Measurements from ENCODE around the gene AMZ1.

Gene AMZ1

DNA sequence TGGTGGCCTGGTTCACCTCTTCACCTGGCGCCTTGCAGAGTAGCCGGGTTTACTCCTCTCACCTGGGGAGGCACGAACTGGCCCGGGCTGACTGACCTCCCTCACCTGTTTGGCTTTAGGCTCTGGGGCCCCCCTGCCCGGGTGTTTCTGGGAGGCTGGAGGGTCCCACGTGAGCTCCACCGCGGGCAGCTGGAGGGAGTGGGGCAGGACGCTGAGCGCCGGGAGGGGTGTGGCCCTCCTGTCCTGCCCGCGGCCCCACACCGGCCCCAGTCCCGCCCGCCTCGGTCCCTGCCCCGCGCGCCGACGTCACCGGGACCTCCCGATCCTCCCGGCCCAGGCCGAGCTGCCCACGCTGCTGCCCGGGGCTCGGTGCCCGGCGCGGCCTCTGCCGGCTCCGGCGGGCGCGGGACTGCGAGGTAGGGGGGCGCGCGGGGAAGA, at the start of gene AMZ1:
AMZ1 (plus strand) TSS at position 322 of the 438 bp plus-strand sequence. CDS start 12,250 bp downstream, outside the sequence.
- DNase-seq (ENCODE audit: low spot score): no peak

DNA sequence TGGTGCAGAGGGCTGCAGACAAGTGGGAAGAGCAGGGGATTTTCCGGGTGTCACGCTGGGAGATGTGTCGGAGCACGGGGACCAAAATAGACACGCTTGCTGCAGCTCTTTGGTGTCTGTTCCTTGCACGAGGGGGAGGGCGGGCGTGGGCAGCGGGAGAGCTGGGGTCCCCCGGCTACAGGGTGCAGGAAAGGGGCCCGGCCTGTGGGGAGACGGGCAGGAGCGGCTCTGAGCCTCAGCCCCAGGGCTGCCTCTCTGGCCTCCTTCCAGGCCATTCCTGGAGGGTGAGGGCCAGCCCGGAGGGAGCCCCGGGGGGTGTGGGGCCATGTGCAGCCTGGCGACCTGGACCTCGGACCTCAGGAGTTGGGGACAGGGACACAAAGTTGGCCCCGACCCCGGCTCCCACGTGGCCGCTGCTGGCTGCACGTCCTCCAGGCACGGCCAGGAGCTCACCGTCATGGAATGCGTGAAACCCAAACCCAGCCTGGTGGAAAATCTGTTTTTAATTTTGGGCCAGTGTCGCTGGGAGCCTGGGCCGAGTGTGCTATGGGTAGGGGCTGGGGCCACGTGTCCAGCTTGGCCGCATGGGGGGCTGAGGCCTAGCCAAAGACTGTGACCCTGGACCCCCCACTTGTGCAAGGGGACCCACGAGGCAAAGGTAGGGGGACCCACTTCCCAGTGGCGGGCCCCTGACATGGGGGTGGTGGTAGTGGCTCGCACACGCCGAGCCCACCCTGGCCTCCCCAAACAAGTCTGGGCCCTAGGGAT, 49.6 kb upstream of the AMZ1 start:
- DNase-seq (ENCODE audit: low spot score): no peak

- no peak for DNase-seq (ENCODE audit: low spot score)
These were observed 48.8 kb upstream of the AMZ1 start for GRCh38 chr7:2639181-2639681.

DNA sequence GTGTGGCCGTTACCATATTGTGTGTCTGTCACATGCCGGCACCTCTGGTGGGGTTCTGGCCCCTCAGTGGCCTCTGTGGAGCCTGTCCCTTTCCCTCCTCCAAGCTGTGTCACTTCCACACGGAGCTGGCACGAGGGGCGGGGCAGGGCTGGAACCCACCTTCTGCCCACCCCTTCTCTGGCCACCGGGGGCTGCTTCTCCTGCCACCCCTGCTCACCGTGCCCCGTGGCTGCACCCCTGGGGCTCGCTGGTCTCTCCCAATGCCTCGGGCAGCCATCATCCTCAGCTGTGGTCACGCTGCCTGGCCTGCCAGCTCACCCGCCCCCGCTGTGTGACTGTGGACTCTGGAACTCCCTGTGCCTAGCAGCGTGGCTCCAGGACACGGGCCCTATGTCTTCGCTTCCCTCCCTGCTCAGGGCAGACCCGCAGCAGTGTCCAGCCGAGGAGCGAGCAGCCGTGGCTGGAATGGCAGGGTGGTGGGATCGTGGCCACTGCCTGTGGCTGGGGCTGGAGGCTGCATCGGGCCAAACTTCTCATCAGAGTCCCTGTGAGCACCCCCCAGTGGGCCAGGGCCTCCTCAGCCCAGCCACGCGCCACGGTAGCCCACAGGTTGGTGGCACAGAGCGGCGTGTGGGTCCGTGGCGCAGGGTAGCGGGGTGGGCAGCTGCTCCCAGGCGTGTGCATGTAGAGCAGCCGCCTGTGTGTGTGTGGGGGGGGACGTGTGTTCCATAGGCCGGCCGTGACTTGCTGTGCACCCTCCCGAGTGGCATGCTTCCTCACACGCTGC, 48.1 kb upstream of the AMZ1 start:
- no peak for DNase-seq (ENCODE audit: low spot score)

- DNase-seq (ENCODE audit: low spot score): no peak
These were observed 47.5 kb upstream of the AMZ1 start for GRCh38 chr7:2640482-2640830.

DNA sequence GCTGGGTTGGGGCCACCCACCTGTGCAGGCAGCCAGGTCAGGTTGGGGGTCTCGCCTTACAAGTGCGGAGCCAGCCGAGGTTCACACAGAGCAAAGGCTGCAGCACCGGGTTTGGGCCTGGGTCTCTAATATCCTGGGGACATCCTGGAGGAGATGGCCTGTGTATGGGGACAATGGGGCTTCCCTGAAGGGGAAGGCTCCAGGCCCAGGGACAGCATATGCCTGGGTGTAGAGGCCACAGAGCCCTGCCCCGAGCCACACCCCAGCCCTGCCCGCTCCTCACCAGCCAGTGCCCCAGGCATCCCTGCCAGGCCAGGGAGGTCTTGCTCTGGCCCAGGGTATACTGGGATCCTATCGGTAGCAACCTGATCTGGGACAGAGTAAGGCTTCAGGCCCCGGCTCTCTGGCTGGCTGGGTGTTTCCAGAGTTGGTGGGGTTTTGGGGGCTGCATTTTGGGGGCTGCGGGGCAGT, 47.1 kb upstream of the AMZ1 start:
- DNase-seq (ENCODE audit: low spot score): no peak

- DNase-seq (ENCODE audit: low spot score): no peak
These were observed 46.3 kb upstream of the AMZ1 start for GRCh38 chr7:2641406-2642393.

DNA sequence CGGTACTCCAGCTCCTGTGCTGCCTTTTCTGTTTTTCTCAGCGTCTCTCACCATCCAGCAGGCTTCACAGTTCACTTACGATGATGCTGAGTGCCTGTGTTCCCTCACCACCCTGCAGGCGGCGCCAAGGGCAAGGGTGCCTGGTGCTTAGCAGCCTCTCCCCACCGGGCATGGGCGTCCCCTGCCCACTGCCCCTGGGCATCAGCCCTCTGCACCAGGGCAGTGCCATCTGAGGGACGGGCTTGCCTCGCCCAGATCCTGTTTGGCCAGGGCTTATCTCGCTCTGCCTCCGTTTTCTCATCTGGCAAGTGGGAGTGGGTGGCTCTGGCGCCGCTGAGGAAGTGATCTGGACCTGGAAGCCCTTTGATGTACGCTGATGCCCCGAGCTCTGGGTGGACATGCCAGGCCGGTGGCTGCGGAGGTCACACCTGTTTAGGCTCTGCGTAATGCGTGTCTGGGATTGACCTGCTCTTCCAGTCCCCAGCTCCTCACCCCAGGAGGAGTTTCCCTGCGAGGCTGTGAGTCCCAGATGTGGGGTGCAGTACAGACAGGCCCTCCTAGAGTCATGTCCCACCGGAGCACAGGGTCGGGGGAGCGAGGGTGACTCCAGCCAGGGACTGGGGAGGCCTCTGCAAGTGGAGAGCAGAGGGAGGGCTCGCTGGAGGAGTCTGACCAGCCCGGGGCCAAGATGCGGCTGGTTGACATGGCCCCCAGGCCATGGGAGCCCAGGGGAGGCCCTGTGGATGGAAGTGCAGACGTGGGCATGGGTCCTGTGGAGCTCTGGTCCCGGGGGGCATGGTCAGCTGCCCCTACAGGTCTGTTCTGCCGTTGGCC, 44.4 kb upstream of the AMZ1 start:
- DNase-seq (ENCODE audit: low spot score): no peak

DNA sequence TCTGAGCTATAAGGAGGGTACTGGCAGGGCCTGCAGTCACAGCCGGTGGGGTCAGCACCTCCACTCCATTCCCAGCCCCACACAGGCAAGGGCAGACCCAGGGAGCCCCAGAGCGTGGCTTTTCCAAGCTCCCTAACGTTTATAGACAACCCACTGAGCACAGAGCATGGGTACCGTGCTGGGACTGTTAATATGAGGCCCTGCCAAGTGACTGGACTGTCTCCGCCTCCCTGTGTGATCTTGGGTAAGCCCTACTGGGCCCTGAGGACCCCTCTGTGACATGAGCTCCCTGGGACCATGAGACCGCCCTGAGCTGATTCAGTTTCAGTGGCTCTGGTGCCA, 43.8 kb upstream of the AMZ1 start:
- DNase-seq (ENCODE audit: low spot score): no peak

DNA sequence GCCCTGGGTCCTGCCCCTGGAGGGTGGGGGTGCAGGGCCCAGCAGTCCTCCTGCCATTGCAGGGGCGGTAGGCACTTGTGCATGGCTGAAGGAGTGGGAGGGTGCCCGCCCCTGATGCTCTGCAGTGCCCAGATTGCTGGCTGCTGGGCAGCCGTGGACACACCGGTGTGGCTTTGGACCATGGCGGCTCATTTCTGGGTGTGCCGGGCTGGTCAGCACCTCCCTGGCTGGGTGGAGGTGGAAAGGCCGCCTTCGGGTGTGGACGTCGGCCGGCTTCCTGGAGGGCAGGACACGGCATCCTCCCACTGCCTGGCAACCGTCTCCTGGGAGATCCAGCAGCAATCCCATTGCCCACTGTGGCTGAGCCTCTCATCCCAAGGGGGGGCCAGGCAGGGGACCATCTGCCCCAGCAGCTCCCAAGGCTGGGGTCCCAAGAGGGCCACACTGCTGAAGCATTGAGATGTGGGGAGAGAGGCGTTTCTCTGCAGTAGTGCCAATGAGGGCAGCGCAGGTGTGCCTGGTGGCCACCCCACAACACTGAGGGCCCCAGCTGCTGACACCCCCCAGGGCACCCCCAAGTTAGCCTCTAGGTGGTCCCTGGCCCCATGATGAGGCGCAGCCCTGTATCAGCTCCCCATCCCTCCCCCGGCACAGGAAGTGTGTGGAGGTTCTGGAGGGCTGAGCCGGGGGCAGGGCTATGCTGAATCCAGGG, 43.3 kb upstream of the AMZ1 start:
- DNase-seq (ENCODE audit: low spot score): no peak

DNA sequence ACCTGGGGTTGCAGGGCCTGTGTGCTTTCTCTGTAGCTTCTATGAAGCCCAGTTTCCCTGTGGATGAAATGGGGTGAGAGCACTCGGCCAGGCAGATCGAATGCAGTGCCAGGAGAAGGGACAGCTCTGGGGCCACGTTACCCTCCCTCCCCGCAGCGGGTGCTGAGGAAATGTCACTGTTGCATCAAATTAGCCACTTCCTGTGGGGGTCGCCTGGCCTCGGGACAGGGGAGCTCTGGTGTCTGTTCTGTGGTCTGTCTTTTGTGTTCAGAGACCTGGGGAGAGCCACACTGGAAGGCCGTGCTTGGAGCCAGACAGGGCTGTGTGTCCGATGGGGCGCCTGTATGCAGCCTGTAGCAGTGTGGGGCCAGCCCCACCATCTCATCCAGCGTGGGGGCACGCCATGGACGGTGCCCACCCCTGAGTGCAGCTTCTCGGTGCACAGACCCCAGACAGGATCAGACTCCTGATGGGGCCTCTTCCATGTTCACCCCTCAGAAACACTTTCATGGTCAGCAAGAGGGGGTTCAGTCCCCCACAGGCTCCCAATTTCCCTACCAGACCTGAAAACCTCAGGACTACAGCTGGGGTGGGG, 42.6 kb upstream of the AMZ1 start:
- DNase-seq (ENCODE audit: low spot score): no peak

DNA sequence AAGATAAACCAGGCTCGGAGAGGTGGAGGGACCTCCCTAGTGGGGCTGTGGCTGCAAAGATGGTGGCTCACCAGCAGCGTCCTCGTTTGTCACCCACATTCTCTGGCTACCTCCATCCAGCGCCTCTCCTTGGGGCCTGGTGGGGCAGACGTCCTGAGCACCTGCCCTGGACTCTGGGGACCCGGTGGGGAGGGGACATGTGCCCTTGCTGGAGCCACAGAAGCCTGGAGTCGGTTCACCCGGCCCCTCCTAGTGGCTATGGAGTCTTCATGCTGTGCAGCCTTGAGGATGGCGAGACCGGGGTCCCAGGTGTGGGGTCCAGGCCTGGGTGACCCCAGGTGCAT, 41.7 kb upstream of the AMZ1 start:
- DNase-seq (ENCODE audit: low spot score): no peak

DNA sequence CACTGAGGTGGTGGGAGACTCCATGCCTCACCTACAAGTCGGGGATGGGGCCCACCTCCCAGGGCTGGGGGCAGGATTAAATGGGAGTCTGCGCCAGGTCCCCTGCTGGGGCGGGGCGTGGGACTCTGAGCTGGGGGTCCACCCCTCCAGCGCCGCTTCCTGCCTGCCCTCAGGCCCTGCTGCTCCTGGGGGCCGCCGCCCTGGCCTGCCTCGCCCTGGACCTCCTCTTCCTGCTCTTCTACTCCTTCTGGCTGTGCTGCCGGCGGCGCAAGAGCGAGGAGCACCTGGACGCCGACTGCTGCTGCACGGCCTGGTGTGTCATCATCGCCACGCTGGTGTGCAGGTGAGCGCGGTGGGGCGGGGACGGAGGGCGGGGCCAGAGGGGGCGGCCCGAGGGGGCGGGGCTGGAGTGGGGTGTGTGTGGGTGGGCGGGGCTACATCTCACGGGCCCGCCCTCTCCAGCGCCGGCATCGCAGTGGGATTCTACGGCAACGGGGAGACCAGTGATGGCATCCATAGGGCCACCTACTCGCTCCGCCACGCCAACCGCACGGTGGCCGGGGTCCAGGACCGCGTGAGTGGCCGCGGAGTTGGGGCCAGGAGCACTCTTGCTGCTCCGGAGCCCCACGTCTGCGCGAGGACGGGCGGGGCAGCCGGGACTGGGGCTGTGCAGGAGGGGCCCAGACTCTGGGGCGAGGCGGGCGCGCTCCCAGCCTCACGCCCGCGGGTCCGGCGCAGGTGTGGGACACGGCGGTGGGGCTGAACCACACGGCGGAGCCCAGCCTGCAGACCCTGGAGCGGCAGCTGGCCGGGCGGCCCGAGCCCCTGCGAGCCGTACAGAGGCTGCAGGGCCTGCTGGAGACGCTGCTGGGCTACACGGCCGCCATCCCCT, 41.1 kb upstream of the AMZ1 start:
- DNase-seq (ENCODE audit: low spot score): no peak

DNA sequence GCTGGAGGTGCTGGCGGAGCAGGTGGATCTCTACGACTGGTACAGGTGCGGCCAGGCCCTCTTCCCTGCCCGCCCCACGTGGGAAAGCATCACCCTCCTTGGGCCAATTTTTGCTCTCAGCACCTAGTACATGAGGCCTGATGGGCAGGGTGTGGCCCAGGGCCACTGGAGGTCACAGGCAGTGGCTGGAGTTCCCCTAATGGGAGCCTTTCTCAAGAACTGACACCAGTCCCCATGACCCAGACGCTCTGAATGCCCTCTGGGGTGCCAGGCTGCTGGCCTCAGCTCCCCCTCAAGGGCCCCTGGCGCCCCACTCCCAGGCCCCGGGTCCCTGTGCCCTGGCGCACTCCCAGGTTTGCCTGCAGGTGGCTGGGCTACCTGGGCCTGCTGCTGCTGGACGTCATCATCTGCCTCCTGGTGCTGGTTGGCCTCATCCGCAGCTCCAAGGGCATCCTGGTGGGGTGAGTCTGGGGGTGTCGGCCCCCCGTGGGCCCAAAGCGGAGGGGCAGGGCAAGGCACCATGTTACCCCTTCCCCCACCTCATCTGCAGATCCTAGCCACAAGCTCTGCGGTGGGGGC, 40.3 kb upstream of the AMZ1 start:
- no peak for DNase-seq (ENCODE audit: low spot score)

DNA sequence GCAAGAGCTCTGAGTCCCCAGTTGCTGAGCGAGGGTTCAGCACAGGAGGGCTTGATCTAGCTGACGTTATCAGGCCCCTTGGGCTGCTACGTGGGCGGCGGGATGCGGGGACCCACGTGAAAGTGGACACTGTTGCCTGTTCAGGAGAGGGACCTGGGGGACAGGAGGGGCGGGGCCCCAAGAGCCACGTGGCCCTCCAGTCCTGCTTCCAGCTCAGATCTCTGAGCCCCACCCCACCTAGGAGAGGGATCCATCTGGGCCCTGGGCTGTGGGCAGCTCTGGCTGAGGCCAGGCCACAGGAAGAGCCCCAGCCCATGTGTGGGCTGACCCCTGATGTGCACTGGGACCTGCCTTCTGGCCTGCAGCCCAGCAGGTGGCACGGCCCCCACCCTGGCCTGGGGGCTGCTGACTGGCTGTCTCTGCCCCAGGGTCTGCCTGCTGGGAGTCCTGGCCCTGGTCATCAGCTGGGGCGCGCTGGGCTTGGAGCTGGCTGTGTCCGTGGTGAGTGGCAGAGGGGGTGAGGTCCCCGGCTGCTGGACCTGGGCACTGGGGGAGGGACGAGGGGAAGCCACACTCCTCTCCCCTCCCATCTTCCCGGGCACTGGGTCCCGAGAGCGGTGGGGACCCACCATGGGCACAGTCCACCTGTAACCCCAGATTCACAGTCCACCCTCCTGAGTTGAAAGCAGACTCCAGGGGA, 38.7 kb upstream of the AMZ1 start:
- no peak for DNase-seq (ENCODE audit: low spot score)

DNA sequence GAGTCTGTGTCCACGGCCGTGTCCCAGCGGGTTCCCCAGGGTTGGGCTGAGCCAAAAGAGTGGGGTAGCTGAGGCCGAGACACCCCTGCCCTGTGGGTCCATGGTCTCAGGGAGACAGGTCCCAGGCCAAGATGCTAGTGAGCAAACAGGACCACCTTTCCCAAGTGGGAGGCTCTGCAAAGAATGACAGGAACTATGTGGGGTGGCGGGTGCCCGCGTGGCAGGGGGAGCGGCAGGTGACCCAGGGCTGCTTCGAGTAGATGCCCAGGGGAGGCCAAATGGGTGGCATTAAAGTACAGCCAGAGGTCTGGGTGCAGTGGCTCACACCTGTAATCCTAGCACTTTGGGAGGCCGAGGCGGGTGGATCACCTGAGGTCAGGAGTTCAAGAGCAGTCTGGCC, 38.0 kb upstream of the AMZ1 start:
- DNase-seq (ENCODE audit: low spot score): no peak

- DNase-seq (ENCODE audit: low spot score): no peak
These were observed 37.6 kb upstream of the AMZ1 start for GRCh38 chr7:2650451-2650850.

DNA sequence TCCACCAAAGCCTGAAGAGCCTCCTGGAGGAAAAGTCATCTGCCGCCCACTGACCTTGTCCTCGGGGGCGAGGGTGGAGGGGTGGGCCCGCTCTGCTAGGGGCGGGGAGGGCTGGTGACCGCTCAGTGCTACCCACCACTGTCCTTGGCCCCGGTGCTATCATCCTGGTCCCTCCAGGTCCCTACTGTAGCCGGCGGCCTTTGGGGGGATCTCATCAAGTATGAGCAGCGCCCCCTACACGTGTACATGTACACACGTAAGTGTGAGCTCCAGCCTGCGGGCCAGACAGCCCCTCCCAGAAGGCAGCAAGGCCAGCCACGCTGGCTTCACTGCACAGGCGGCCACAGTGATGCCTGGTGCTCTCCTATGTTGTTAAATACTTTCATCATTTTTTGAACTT, 36.7 kb upstream of the AMZ1 start:
- no peak for DNase-seq (ENCODE audit: low spot score)
